K562 (cell line): ENCODE results near the gene ARID3A. TPM values are rescaled to one million over a fixed set of nuclear protein-coding genes. Genes with fewer than 3 reads are reported as not detected.

Source experiments
- BCLAF1 ChIP-seq, 2 experiments: fragments of 450-650 bp in 1 of 2; IDR thresholded peaks; 2 replicates each; pipeline ENCODE4 v1.6.1; 2011 to 2017; ENCODE audit warnings: low read depth in 2 of 2, antibody characterized with exemption in 1 of 2, borderline replicate concordance in 1 of 2, low read length in 1 of 2, mild to moderate bottlenecking in 1 of 2, mixed read lengths in 1 of 2; ENCODE audit not compliant: control insufficient read depth in 1 of 2
- EHMT2 ChIP-seq: fragments of 450-650 bp; IDR thresholded peaks from 2 replicates; pipeline ENCODE4 v1.6.1; 2018; ENCODE audit warnings: antibody characterized with exemption
- HDAC2 ChIP-seq: fragments of 450-650 bp; IDR thresholded peaks from 2 replicates; pipeline ENCODE4 v1.6.1; 2016; ENCODE audit warnings: mild to moderate bottlenecking
- LCOR ChIP-seq: sonication (generic); formaldehyde crosslinking; IDR thresholded peaks from 2 replicates; pipeline ENCODE4 v1.8.0; 2022; ENCODE audit warnings: mild to moderate bottlenecking, missing genetic modification reagents
- MEF2D ChIP-seq: conservative IDR thresholded peaks from 2 replicates; pipeline ENCODE4 v1.6.1; 2016; ENCODE audit warnings: low read depth, missing genetic modification characterization, missing compliant biosample characterization
- RBM22 ChIP-seq: fragments of 200-400 bp; formaldehyde crosslinking; IDR thresholded peaks from 2 replicates; pipeline ENCODE4 v1.6.1; 2018; ENCODE audit warnings: low read length, low read depth; ENCODE audit not compliant: poor library complexity, severe bottlenecking
- XRCC3 ChIP-seq: fragments of 450-650 bp; IDR thresholded peaks from 2 replicates; pipeline ENCODE4 v1.6.1; 2017; ENCODE audit warnings: mild to moderate bottlenecking, moderate library complexity
- ZBTB26 ChIP-seq: fragments of 450-650 bp; formaldehyde crosslinking; IDR thresholded peaks from 2 replicates; pipeline ENCODE4 v1.4.0; 2022; ENCODE audit warnings: missing genetic modification characterization
- ZC3H8 ChIP-seq: fragments of 450-650 bp; IDR thresholded peaks from 2 replicates; pipeline ENCODE4 v1.6.1; 2017
- ZNF140 ChIP-seq: fragments of 250-450 bp; sonication (Bioruptor Pico); IDR thresholded peaks from 2 replicates; pipeline ENCODE4 v1.8.0; 2021; ENCODE audit warnings: moderate library complexity, mild to moderate bottlenecking, inconsistent platforms
- ZNF282 ChIP-seq: sonication (generic); formaldehyde crosslinking; IDR thresholded peaks from 2 replicates; pipeline ENCODE4 v1.8.1; 2023; ENCODE audit warnings: missing genetic modification reagents
- polyA plus RNA-seq, 8 experiments: library from polyadenylated mRNA; depleted of rRNA in 4 of 8; stranded (reverse) in 5 of 8; unstranded in 3 of 8; fragments of >200 nt; fragmentation: Nextera tagmentation in 2 of 8; fragmentation: Illumina TruSeq in 1 of 8; extraction: Ambion mirVana in 2 of 8; extraction: Trizol in 1 of 8; gene quantifications; 2 replicates each; pipeline versions ENCODE4 v1.2.1 to v1.2.3, GENCODE V29; 2011 to 2014; ENCODE audit warnings: inconsistent platforms in 1 of 8, missing spikeins in 1 of 8
- total RNA-seq, 7 experiments: library from RNA; depleted of rRNA in 6 of 7; stranded (reverse); fragments of >200 nt in 6 of 7; fragmentation: Illumina TruSeq in 2 of 7; extraction: Trizol in 2 of 7; gene quantifications; 2 replicates each; pipeline versions ENCODE4 v1.2.1 to v1.2.3, GENCODE V29; 2011 to 2021; ENCODE audit warnings: low replicate concordance in 1 of 7
- TF ChIP-seq, protein P1 (sequence below): IDR thresholded peaks from 2 replicates; pipeline ENCODE4 v1.6.1; 2011; ENCODE audit not compliant: insufficient read length; ENCODE audit errors: extremely low read depth
- TF ChIP-seq, protein P2 (sequence below), 2 experiments: fragments of 450-650 bp in 1 of 2; sonication (generic) in 1 of 2; formaldehyde crosslinking in 1 of 2; IDR thresholded peaks; 2 replicates each; pipeline versions ENCODE4 v1.7.1 to v1.9.0; 2016 to 2022; ENCODE audit warnings: inconsistent platforms in 1 of 2, mild to moderate bottlenecking in 1 of 2, missing genetic modification reagents in 1 of 2

Gene ARID3A
- total and polyA plus RNA-seq, 9 of the 15 experiments (the other 6 are each of a cell fraction or from before 2014, with no cell fraction given) = 1.4 to 118 (median 31.2) TPM

- no peak for TF ChIP-seq ZNF282
- TF ChIP-seq, protein P1, sequence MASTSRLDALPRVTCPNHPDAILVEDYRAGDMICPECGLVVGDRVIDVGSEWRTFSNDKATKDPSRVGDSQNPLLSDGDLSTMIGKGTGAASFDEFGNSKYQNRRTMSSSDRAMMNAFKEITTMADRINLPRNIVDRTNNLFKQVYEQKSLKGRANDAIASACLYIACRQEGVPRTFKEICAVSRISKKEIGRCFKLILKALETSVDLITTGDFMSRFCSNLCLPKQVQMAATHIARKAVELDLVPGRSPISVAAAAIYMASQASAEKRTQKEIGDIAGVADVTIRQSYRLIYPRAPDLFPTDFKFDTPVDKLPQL = no peak
- no peak for TF ChIP-seq RBM22
- no peak for TF ChIP-seq XRCC3
- TF ChIP-seq HDAC2 = 0 out of 2 replicates have a peak, but pooled peaks have one; percentile 14
- no peak for TF ChIP-seq BCLAF1 (IDR thresholded peaks at IDR 0.05; ENCODE audit: borderline replicate concordance in 1 of 2, control insufficient read depth in 1 of 2, low read depth in 2 of 2, low read length in 1 of 2)
- TF ChIP-seq, protein P2, sequence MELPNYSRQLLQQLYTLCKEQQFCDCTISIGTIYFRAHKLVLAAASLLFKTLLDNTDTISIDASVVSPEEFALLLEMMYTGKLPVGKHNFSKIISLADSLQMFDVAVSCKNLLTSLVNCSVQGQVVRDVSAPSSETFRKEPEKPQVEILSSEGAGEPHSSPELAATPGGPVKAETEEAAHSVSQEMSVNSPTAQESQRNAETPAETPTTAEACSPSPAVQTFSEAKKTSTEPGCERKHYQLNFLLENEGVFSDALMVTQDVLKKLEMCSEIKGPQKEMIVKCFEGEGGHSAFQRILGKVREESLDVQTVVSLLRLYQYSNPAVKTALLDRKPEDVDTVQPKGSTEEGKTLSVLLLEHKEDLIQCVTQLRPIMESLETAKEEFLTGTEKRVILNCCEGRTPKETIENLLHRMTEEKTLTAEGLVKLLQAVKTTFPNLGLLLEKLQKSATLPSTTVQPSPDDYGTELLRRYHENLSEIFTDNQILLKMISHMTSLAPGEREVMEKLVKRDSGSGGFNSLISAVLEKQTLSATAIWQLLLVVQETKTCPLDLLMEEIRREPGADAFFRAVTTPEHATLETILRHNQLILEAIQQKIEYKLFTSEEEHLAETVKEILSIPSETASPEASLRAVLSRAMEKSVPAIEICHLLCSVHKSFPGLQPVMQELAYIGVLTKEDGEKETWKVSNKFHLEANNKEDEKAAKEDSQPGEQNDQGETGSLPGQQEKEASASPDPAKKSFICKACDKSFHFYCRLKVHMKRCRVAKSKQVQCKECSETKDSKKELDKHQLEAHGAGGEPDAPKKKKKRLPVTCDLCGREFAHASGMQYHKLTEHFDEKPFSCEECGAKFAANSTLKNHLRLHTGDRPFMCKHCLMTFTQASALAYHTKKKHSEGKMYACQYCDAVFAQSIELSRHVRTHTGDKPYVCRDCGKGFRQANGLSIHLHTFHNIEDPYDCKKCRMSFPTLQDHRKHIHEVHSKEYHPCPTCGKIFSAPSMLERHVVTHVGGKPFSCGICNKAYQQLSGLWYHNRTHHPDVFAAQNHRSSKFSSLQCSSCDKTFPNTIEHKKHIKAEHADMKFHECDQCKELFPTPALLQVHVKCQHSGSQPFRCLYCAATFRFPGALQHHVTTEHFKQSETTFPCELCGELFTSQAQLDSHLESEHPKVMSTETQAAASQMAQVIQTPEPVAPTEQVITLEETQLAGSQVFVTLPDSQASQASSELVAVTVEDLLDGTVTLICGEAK (IDR thresholded peaks at IDR 0.05) = no peak
- TF ChIP-seq, protein P2 (CRISPR knock-in tag; IDR thresholded peaks at IDR 0.05) = no peak
- no peak for TF ChIP-seq MEF2D (tag)
- TF ChIP-seq LCOR (CRISPR knock-in tag) = no peak
- TF ChIP-seq ZNF140 (CRISPR knock-in tag) = no peak
- no peak for TF ChIP-seq EHMT2
- TF ChIP-seq ZBTB26 = no peak
- no peak for TF ChIP-seq ZC3H8
These were observed 75.8 kb downstream of the ARID3A start (continued) for GRCh38 chr19:1001538-1002166.
